GM10248 (cell line): ENCODE results near the gene MINDY1.

Source experiments
- CTCF ChIA-PET: fragments of 300-600 bp; sonication (Branson Sonifier 250); formaldehyde crosslinking; extraction: SDS; loops from one replicate; lab custom pipeline; 2021; ENCODE audit warnings: antibody characterized with exemption; lab: Yijun Ruan, JAX
- POLR2A ChIA-PET: fragments of 350-650 bp; sonication (Branson Sonifier 250); formaldehyde crosslinking; extraction: SDS; loops from one replicate; lab custom pipeline; 2020; ENCODE audit warnings: antibody characterized with exemption; lab: Yijun Ruan, JAX
- DNase-seq: peaks from one replicate; pipeline ENCODE4 v3.0.0; 2012; ENCODE audit errors: extremely low spot score
- TF ChIP-seq, protein P1 (sequence below): IDR thresholded peaks from 2 replicates; pipeline ENCODE4 v1.5.1; 2012; ENCODE audit warnings: mild to moderate bottlenecking, low read depth; ENCODE audit errors: extremely low read depth, missing control alignments, control extremely low read depth

The MINDY1 gene

DNA sequence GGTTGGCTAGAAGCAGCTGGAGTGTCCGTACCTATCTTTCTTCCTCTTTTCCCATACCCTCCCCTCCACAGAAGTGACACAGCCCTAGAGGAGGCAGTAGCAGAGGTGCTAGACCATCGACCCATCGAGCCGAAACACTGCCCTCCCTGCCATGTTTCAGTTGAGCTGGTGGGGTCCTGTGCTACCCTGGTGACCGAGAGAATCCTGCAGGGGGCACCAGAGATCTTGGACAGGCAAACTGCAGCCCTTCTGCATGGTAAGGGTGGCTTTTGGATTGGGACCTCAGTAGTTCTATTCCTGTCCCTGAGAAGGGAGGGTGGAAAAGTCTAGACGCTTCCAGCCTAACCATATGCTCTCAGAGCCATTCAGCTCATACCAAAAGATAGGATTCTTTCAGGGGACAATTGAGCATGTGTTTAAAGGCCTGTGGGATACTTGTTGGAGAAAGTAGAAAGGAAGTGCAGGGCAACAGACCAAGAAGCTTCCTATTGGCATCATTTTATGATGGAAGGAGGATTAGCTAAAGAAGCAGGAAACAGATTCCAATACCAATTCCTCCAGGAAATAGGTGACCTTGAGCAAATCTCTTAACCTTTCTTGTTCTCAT, 17.9 kb upstream of the MINDY1 start:
- DNase-seq: peak; percentile 81
- CTCF ChIA-PET: interaction anchor here (0.6 to 2.3 kb wide), 27 partner anchors 9 to 230 kb away, joined by 3 to 12 read pairs (median 4); partner anchors contain the start of genes BNIPL, CDC42SE1, MINDY1 and PSMD4
- TF ChIP-seq, protein P1, sequence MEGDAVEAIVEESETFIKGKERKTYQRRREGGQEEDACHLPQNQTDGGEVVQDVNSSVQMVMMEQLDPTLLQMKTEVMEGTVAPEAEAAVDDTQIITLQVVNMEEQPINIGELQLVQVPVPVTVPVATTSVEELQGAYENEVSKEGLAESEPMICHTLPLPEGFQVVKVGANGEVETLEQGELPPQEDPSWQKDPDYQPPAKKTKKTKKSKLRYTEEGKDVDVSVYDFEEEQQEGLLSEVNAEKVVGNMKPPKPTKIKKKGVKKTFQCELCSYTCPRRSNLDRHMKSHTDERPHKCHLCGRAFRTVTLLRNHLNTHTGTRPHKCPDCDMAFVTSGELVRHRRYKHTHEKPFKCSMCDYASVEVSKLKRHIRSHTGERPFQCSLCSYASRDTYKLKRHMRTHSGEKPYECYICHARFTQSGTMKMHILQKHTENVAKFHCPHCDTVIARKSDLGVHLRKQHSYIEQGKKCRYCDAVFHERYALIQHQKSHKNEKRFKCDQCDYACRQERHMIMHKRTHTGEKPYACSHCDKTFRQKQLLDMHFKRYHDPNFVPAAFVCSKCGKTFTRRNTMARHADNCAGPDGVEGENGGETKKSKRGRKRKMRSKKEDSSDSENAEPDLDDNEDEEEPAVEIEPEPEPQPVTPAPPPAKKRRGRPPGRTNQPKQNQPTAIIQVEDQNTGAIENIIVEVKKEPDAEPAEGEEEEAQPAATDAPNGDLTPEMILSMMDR: peak; percentile 69
- POLR2A ChIA-PET: interaction anchor here (0.6 to 0.7 kb wide), 2 partner anchors 16 to 473 kb away, joined by 3 to 4 read pairs; no protein-coding TSS in a partner anchor

GRCh38 chr1:151013518-151013917, 6.8 kb upstream of the MINDY1 start:
- CTCF ChIA-PET: interaction anchor here (1.4 kb wide), 1 partner anchor 30 kb away, joined by 4 read pairs; no protein-coding TSS in a partner anchor

GRCh38 chr1:151012684-151013471, 6.2 kb upstream of the MINDY1 start:
- no peak for DNase-seq
- POLR2A ChIA-PET: no interaction called here
- CTCF ChIA-PET: interaction anchor here (1.0 to 2.2 kb wide), 4 partner anchors 10 to 144 kb away, joined by 3 to 12 read pairs (median 4); partner anchors contain the start of gene TNFAIP8L2
- TF ChIP-seq, protein P1: no peak

More at GRCh38 chr1:151013518-151013917, 6.8 kb upstream of the MINDY1 start:
- POLR2A ChIA-PET: no interaction called here
- no peak for DNase-seq
- TF ChIP-seq, protein P1: no peak

GRCh38 chr1:151011154-151011850, 4.6 kb upstream of the MINDY1 start:
- ChIA-PET POLR2A (no interaction called here), CTCF (interaction anchor here (1.0 to 3.4 kb wide), 4 partner anchors 11 to 145 kb away, joined by 3 to 12 read pairs (median 7); partner anchors contain the start of gene TNFAIP8L2)
- no peak for DNase-seq
- TF ChIP-seq, protein P1: no peak

- TF ChIP-seq, protein P1: no peak
- DNase-seq: no peak
- CTCF ChIA-PET: interaction anchor here (3.4 kb wide), 1 partner anchor 14 kb away, joined by 9 read pairs; no protein-coding TSS in a partner anchor
- POLR2A ChIA-PET: no interaction called here
Measured at GRCh38 chr1:151010346-151010726, 3.6 kb upstream of the MINDY1 start.
